NCI-H1436 treated with DMSO at 0.1 percent for 48 hours (cell line): ENCODE data around the gene POC1A.

Experiments
- DNase-seq: peaks from one replicate; lab custom pipeline; 2025; lab: John Stamatoyannopoulos, UW

Gene POC1A

GRCh38 chr3:52026041-52026440 is 128.2 kb downstream of the POC1A start:
- no peak for DNase-seq

GRCh38 chr3:52025453-52025852 is 128.8 kb downstream of the POC1A start:
- DNase-seq = no peak
